HG02943 (cell line): Measurements from ENCODE around the gene NKX1-1.
"Not testable (repeated sequence)": the region's sequence is repeated elsewhere in the genome, so short reads cannot be mapped to it uniquely, and the experiment has no call there.

ENCODE experiments used
- ATAC-seq: cut with Tn5 transposase; IDR thresholded peaks from one replicate; pipeline ENCODE4 v1.9.1; 2021; ENCODE audit warnings: mild to moderate bottlenecking, low read depth, moderate library complexity; ENCODE audit not compliant: unreplicated experiment

The NKX1-1 gene

GRCh38 chr4:1405636-1406393 is 427 bp downstream of the NKX1-1 start:
- ATAC-seq = no peak

GRCh38 chr4:1405254-1405635 is 997 bp downstream of the NKX1-1 start:
- no peak for ATAC-seq

GRCh38 chr4:1404573-1405253 is 1.5 kb downstream of the NKX1-1 start:
- ATAC-seq = no peak

- ATAC-seq = no peak
Measured at GRCh38 chr4:1403591-1404572, 2.4 kb downstream of the NKX1-1 start.

- no peak for ATAC-seq
Measured at GRCh38 chr4:1403177-1403583, 3.1 kb downstream of the NKX1-1 start.

- no peak for ATAC-seq
Measured at GRCh38 chr4:1402516-1403091, 3.6 kb downstream of the NKX1-1 start.

- no peak for ATAC-seq
Measured at GRCh38 chr4:1402021-1402515, 4.2 kb downstream of the NKX1-1 start.

GRCh38 chr4:1401409-1402020 is 4.7 kb downstream of the NKX1-1 start:
- no peak for ATAC-seq

- ATAC-seq = no peak
Measured at GRCh38 chr4:1400831-1401408, 5.3 kb downstream of the NKX1-1 start.

- no peak for ATAC-seq
Measured at GRCh38 chr4:1400191-1400805, 5.9 kb downstream of the NKX1-1 start.

- ATAC-seq = no peak
Measured at GRCh38 chr4:1399508-1400190, 6.6 kb downstream of the NKX1-1 start.

- no peak for ATAC-seq
Measured at GRCh38 chr4:1398681-1399507, 7.3 kb downstream of the NKX1-1 start.

- no peak for ATAC-seq
Measured at GRCh38 chr4:1396806-1397455, 9.3 kb downstream of the NKX1-1 start.

- ATAC-seq = no peak
Measured at GRCh38 chr4:1395941-1396805, 10.1 kb downstream of the NKX1-1 start.

GRCh38 chr4:1395389-1395820 is 10.8 kb downstream of the NKX1-1 start:
- not testable (repeated sequence) for ATAC-seq
